ENCODE results near the gene MBD3.

MBD3 gene

DNA sequence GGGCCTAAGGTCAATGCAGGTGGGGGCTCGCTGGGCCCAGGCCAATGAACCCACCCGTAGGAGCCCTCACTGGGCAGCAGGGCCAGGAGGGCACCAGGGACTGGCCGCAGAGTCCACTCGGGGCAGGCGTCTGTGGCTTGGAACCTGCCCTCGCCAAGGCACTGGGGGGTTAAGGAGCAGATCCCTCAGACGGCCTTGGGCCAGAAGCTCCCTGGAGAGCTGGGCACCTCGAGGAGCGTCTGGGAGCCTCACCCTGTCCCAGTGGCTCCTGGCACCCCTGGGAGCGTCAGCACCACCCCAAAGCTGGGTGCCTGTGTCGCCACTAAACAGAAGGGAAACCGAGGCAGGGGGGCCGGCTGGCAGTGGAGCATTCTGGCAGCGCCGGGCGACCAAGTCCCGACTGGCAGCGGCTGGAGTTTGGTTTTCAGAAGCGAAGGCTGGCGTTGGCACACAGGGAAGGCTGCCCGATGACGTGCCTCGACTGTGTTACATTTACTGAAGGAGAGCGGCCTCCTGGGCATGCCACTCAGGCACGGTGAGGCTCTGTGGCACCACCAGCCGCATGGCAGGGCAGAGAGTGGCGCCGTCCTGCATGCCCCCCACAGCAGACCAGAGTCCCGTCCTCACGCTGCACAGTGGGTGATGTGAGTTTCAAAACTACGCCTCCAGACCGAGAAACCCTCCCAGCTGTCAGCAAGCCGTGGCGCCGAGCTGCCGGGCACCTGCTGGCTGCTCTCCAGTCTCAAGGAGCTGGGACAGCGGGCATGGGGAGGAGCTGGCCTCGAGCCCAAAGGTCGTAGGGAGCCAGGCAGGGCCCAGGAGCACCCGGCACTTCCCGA lies 15.4 kb downstream of the MBD3 start:
- DNase-seq (ENCODE audit: low read depth): no peak
- H3K4me3 ChIP-seq (ENCODE audit: low read length): no peak overlapping the region
- no peaks in the 10 kb centered on the region for H3K4me1 ChIP-seq (ENCODE audit: control insufficient read depth, insufficient read depth, low read length)
- H3K27me3 ChIP-seq (replicated peaks; ENCODE audit: control insufficient read depth, insufficient read depth, low read length): no peaks in the 10 kb centered on the region
- H3K9ac ChIP-seq (ENCODE audit: low read length): no peak overlapping the region
- H3K9me3 ChIP-seq (ENCODE audit: control insufficient read depth, low read length): no peaks in the 10 kb centered on the region
- H3K36me3 ChIP-seq (ENCODE audit: control insufficient read depth, insufficient read depth, low read length, severe bottlenecking): peaks cover 35% of the 10 kb centered on the region

DNA sequence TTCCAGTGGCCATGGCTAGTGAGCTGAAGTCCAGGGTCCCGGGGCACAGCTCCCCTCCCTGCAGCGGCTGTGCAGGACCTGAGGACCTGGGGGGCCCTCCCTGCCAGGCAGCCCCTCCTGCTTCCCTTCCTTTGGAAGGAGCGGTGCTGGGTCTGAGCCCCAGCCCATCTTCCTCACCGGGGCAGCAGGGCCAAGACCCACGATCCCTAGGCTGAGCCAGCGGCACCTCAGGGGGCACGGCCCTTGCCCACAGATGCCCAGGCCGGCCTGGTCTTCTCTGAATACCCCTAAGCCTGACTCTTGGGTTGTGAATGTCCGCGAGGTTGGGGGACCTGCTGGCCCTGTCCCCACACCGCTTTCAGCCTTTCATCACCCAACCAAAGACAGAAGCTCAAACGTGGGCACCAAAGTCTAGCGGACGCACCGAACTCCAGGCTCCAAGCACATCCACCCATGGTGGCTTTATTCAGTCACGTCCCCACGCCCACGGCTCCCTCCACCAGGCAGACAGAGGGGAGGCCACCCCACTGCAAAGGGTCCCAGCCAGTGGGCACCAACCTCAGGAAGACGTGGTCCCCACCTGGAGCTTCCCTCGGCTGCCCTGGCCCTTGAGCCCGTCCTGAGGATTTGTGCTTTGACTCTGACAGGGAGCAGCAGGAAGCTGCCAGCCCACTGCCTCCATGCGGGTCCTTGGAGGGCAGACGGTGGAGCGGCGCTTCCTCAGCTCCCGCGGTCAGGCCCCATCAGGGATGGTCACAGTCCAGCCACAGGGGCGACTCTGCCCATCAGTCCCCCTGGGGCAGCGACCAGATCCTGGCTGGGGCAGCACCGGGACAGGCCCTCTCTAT lies 16.2 kb downstream of the MBD3 start:
- no peaks in the 10 kb centered on the region for H3K9me3 ChIP-seq (ENCODE audit: control insufficient read depth, low read length)
- H3K27me3 ChIP-seq (replicated peaks; ENCODE audit: control insufficient read depth, insufficient read depth, low read length): no peaks in the 10 kb centered on the region
- no peak overlapping the region for H3K4me3 ChIP-seq (ENCODE audit: low read length)
- no peaks in the 10 kb centered on the region for H3K4me1 ChIP-seq (ENCODE audit: control insufficient read depth, insufficient read depth, low read length)
- no peak overlapping the region for H3K9ac ChIP-seq (ENCODE audit: low read length)
- peaks cover 31% of the 10 kb centered on the region for H3K36me3 ChIP-seq (ENCODE audit: control insufficient read depth, insufficient read depth, low read length, severe bottlenecking)
- DNase-seq (ENCODE audit: low read depth): no peak

DNA sequence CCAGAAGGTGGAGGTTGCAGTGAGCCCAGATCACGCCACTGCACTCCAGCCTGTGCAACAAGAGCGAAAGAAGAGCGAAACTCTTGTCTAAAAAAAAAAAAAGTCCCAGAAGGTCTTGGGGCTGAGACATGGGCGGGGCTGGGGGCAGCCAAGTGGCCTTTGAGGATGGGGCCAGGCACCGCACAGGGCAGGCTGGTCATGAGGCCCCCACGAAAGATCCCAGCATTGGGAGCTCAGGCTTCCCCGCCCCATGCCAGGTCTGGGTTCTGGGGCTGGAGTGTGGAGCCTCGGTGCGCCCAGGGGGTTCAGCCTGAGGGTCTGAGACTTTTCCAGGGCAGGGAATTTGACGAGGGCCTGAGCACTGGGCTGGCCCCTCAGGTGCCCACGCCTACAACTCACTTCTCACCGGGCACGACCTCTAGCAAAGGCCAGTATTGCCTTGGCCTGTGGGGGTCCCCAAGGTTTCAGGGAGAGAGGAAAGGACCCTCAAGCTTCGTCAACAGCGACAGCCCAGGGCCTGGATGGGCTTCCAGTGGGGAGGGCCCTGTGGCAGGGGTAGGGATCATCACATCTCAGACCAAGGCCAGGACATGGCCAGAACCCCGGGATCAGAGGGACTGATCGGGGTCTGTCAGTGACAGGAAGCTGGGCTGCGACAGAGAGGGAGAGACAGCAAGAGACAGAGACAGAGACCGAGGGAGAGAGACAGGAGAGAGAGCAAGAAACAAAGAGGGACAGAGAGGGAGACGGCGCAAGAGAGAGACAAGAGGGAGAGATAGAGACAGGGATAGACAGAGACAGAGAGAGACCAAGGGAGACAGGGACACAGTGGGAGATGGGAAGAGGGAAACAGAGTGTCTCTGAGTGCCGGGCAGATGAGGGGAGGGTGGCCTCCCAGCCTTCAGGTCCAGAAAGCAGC lies 17.1 kb downstream of the MBD3 start:
- H3K9me3 ChIP-seq (ENCODE audit: control insufficient read depth, low read length): no peaks in the 10 kb centered on the region
- no peaks in the 10 kb centered on the region for H3K4me1 ChIP-seq (ENCODE audit: control insufficient read depth, insufficient read depth, low read length)
- no peak overlapping the region for H3K9ac ChIP-seq (ENCODE audit: low read length)
- no peak for DNase-seq (ENCODE audit: low read depth)
- no peaks in the 10 kb centered on the region for H3K27me3 ChIP-seq (replicated peaks; ENCODE audit: control insufficient read depth, insufficient read depth, low read length)
- H3K4me3 ChIP-seq (ENCODE audit: low read length): no peak overlapping the region
- H3K36me3 ChIP-seq (ENCODE audit: control insufficient read depth, insufficient read depth, low read length, severe bottlenecking): peaks cover 22% of the 10 kb centered on the region

DNA sequence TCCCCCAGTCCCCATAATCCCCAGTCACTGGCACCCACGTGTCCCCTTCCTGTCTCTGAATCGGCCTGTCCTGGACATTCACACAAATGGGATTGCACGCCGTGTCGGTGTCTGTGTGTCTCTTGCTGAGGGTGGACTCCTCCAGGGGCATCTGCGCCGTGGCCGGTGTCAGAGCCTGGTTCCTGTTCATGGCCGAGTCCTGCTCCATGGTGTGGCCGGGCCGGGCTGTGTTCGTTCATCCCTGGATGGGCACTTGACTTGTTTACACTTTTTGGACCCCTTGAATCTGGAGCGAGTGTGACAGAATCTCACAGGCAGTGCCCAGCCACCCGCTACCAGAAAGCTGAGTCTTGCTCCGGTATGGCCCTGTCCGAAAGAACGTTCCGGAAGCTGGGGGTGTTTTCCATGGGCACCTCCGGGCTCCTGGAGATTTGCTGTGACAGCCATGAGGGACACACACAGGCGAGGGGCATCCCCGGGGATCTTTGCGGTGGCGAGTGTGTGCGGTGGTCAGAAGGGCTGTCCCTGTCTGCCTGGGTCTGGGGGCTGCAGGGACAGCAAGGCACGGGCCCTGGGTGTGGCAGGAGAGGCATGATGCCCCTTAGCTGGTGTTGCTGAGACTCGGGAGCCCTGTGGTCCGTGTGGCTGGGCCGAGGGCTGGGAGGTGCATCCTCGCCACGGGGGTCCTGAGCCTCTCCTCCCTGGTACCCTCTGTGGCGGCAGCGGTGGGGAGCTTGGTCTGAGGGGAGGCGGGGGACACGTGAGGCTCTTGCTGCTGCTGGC lies 18.1 kb downstream of the MBD3 start:
- Histone ChIP-seq H3K9ac (ENCODE audit: low read length) (no peak overlapping the region), H3K27me3 (replicated peaks; ENCODE audit: control insufficient read depth, insufficient read depth, low read length) (no peaks in the 10 kb centered on the region), H3K4me3 (ENCODE audit: low read length) (no peak overlapping the region), H3K4me1 (ENCODE audit: control insufficient read depth, insufficient read depth, low read length) (no peaks in the 10 kb centered on the region), H3K36me3 (ENCODE audit: control insufficient read depth, insufficient read depth, low read length, severe bottlenecking) (peaks cover 13% of the 10 kb centered on the region), H3K9me3 (ENCODE audit: control insufficient read depth, low read length) (no peaks in the 10 kb centered on the region)
- DNase-seq (ENCODE audit: low read depth): no peak

DNA sequence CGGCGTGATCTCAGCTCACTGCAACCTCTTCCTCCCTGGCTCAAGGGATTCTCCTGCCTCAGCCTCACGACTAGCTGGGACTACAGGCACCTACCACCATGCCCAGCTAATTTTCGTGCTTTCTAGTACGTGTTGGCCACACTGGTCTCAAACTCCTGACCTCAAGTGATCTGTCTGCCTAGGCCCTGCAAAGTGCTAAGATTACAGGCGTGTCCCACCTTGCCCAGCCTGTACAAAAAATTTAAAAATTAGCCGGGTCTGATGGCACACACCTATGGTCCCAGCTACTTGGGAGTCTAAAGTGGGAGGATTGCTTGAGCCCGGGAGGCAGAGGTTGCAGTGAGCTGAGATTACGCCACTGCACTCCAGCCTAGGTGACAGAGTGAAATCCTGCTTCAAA lies 19.9 kb downstream of the MBD3 start:
- Histone ChIP-seq H3K27me3 (replicated peaks; ENCODE audit: control insufficient read depth, insufficient read depth, low read length) (no peaks in the 10 kb centered on the region), H3K4me1 (ENCODE audit: control insufficient read depth, insufficient read depth, low read length) (peaks cover 3% of the 10 kb centered on the region), H3K36me3 (ENCODE audit: control insufficient read depth, insufficient read depth, low read length, severe bottlenecking) (peaks cover 7% of the 10 kb centered on the region), H3K9ac (ENCODE audit: low read length) (no peak overlapping the region), H3K4me3 (ENCODE audit: low read length) (no peak overlapping the region), H3K9me3 (ENCODE audit: control insufficient read depth, low read length) (no peaks in the 10 kb centered on the region)
- DNase-seq (ENCODE audit: low read depth): no peak

DNA sequence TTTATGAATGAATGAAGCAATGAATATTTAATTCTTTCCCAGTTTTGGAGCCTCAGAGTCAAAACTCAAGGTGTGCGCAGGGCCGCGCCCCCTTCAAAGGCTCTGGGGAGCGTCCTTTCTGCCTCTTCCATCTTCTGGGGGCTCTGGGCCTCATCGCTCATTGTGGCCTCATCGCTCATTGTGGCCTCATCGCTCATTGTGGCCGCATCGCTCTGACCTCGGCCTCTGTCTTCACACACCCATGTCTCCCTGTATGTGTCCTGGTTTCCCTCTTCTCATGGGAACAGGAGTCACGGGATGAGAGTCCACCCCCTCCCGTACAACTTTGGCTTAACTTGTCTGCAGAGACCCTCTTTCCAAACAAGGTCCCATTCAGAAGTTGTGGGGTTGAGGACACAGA lies 21.3 kb downstream of the MBD3 start:
- Histone ChIP-seq H3K27me3 (replicated peaks; ENCODE audit: control insufficient read depth, insufficient read depth, low read length) (no peaks in the 10 kb centered on the region), H3K4me1 (ENCODE audit: control insufficient read depth, insufficient read depth, low read length) (peaks cover 3% of the 10 kb centered on the region), H3K9ac (ENCODE audit: low read length) (no peak overlapping the region), H3K4me3 (ENCODE audit: low read length) (no peak overlapping the region), H3K36me3 (ENCODE audit: control insufficient read depth, insufficient read depth, low read length, severe bottlenecking) (no peaks in the 10 kb centered on the region), H3K9me3 (ENCODE audit: control insufficient read depth, low read length) (no peaks in the 10 kb centered on the region)
- no peak for DNase-seq (ENCODE audit: low read depth)

DNA sequence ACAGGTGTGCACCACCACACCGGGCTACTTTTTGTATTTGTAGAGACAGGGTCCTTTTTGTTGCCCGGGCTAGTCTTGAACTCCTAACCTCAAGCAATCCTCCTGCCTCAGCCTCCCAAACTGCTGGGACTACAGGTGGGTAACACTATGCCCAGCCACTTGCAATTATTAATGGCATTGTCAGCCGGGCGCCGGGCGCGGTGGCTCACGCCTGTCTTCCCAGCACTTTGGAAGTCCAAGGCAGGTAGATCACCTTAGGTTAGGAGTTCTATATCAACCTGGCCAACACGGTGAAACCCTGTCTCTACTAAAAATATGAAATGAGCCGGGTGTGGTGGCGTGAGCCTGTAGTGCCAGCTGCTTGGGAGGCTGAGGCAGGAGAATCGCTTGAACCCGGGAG lies 21.8 kb downstream of the MBD3 start:
- no peaks in the 10 kb centered on the region for H3K36me3 ChIP-seq (ENCODE audit: control insufficient read depth, insufficient read depth, low read length, severe bottlenecking)
- DNase-seq (ENCODE audit: low read depth): no peak
- H3K9me3 ChIP-seq (ENCODE audit: control insufficient read depth, low read length): no peaks in the 10 kb centered on the region
- no peak overlapping the region for H3K9ac ChIP-seq (ENCODE audit: low read length)
- peaks cover 3% of the 10 kb centered on the region for H3K4me1 ChIP-seq (ENCODE audit: control insufficient read depth, insufficient read depth, low read length)
- H3K27me3 ChIP-seq (replicated peaks; ENCODE audit: control insufficient read depth, insufficient read depth, low read length): no peaks in the 10 kb centered on the region
- no peak overlapping the region for H3K4me3 ChIP-seq (ENCODE audit: low read length)

DNA sequence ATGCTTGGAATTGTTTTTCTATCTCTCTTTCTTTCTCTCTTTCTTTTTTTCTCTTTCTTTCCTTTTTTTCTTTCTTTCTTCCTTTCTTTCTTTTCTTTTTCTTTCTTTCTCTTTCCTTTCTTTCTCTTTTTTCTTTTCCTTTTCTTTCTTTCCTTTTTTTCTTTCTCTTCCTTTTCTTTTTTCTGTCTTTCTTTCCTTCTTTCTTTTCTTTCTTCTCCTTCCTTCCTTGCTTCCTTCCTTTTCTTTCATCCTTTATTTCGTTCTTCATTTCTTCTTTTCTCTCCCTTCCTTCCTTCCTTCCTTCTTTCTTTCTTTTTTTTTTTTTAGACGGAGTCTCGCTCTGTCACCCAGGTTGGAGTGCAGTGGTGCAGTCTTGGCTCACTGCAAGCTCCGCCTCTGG lies 22.7 kb downstream of the MBD3 start:
- Histone ChIP-seq H3K36me3 (ENCODE audit: control insufficient read depth, insufficient read depth, low read length, severe bottlenecking) (no peaks in the 10 kb centered on the region), H3K27me3 (replicated peaks; ENCODE audit: control insufficient read depth, insufficient read depth, low read length) (no peaks in the 10 kb centered on the region), H3K9me3 (ENCODE audit: control insufficient read depth, low read length) (no peaks in the 10 kb centered on the region), H3K4me1 (ENCODE audit: control insufficient read depth, insufficient read depth, low read length) (peaks cover 3% of the 10 kb centered on the region), H3K4me3 (ENCODE audit: low read length) (no peak overlapping the region), H3K9ac (ENCODE audit: low read length) (no peak overlapping the region)
- no peak for DNase-seq (ENCODE audit: low read depth)

DNA sequence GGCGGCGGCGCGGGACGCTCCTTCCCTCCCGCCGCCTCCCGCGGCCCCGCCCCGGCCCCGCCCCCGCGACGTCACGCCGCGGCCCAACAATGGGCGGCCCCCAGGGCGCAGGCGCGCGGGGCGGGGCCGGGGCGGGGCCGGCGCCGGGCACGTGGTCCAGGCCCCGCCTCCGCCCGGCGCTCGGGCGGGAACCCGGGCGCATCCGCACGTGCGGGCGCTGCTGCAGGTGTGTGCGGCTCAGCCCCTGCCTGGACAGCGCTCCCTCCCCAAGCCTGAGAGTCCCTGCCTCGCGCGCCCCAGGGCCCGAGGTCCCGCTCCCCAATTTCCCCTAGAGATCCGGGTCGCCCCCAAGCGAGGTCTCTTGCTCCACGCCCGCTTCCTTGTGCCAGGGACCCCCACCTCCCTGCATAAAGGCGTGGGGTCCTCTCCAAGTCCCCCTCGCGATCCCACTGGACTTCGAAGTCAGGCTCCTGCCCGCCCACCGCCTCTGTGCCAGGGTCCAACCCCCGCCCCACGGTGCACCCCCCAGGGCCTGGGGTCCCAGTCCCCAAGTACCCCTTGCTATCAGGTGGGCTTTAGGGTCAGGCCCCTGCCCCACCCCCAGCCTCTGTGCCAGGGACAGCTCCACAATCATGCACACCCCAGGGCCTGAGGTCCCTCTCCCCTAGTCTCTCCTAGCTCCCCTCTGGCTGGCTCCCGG lies 24.2 kb downstream of the MBD3 start, which contains the start of gene MEX3D:
Gene MEX3D (minus strand): TSS at position 6 of the 700 bp plus-strand sequence. CDS start 267 bp downstream, outside the sequence.
- peak; percentile 91 for DNase-seq (ENCODE audit: low read depth)

DNA sequence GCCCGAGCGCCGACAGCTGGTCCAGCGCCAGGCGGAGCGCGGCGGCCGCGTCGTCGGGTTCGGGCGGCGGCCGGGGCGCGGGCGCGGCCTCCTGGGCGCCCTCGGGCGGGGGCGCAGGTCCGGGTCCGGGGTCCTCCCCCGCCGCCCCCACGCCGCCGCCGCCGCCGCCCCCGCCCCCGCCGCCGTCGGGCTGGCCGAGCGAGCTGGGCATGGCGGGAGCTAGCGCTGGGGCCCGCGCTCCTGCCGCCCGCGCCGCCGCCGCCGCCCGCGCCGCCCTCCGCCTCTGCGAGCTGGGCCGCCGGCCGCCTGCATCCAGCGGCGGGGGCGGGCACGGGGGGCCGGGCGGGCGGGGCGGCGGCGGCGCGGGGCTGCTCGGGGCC lies 24.8 kb downstream of the MBD3 start:
- no peaks in the 10 kb centered on the region for H3K9me3 ChIP-seq (ENCODE audit: control insufficient read depth, low read length)
- H3K27me3 ChIP-seq (replicated peaks; ENCODE audit: control insufficient read depth, insufficient read depth, low read length): no peaks in the 10 kb centered on the region
- H3K4me3 ChIP-seq (ENCODE audit: low read length): no peak overlapping the region
- peaks cover 3% of the 10 kb centered on the region for H3K4me1 ChIP-seq (ENCODE audit: control insufficient read depth, insufficient read depth, low read length)
- H3K9ac ChIP-seq (ENCODE audit: low read length): no peak overlapping the region
- DNase-seq (ENCODE audit: low read depth): peak; percentile 52
- H3K36me3 ChIP-seq (ENCODE audit: control insufficient read depth, insufficient read depth, low read length, severe bottlenecking): no peaks in the 10 kb centered on the region

More for the DNA sequence above, 24.2 kb downstream of the MBD3 start, which contains the start of gene MEX3D:
- Histone ChIP-seq H3K9ac (ENCODE audit: low read length) (peak within 1 kb of the TSS; percentile 86), H3K9me3 (ENCODE audit: control insufficient read depth, low read length) (no peaks in the 10 kb centered on the region), H3K36me3 (ENCODE audit: control insufficient read depth, insufficient read depth, low read length, severe bottlenecking) (no peaks in the 10 kb centered on the region), H3K4me1 (ENCODE audit: control insufficient read depth, insufficient read depth, low read length) (peaks cover 3% of the 10 kb centered on the region), H3K4me3 (ENCODE audit: low read length) (peak within 1 kb of the TSS; percentile 82), H3K27me3 (replicated peaks; ENCODE audit: control insufficient read depth, insufficient read depth, low read length) (no peaks in the 10 kb centered on the region)
